HEK293T (cell line): ENCODE data around the gene CHAF1A.

Experiments used
- CTCF ChIA-PET: fragments of 350-600 bp; formaldehyde crosslinking; extraction: SDS; loops from one replicate; lab custom pipeline; 2021; ENCODE audit warnings: antibody characterized with exemption, inconsistent platforms; lab: Yijun Ruan, JAX
- POLR2A ChIA-PET: fragments of 350-600 bp; formaldehyde crosslinking; extraction: SDS; loops from one replicate; lab custom pipeline; 2020; ENCODE audit warnings: antibody characterized with exemption, inconsistent platforms; lab: Yijun Ruan, JAX
- DNase-seq: peaks from one replicate; pipeline ENCODE4 v3.0.0; 2012; ENCODE audit warnings: mixed read lengths; ENCODE audit errors: extremely low spot score
- ARNT ChIP-seq: fragments of 450-650 bp; IDR thresholded peaks from 2 replicates; pipeline ENCODE4 v1.6.1; 2017; ENCODE audit warnings: mild to moderate bottlenecking
- BHLHE40 ChIP-seq: fragments of 450-650 bp; IDR thresholded peaks from 2 replicates; pipeline ENCODE4 v1.6.1; 2016; ENCODE audit warnings: mild to moderate bottlenecking, moderate library complexity, borderline replicate concordance
- CTBP1 ChIP-seq: fragments of 450-650 bp; IDR thresholded peaks from 2 replicates; pipeline ENCODE4 v1.6.1; 2016; ENCODE audit warnings: borderline replicate concordance
- ELF4 ChIP-seq: fragments of 450-650 bp; IDR thresholded peaks from 2 replicates; pipeline ENCODE4 v1.6.1; 2017; ENCODE audit warnings: antibody characterized with exemption
- FOXA1 ChIP-seq: fragments of 450-650 bp; IDR thresholded peaks from 2 replicates; pipeline ENCODE4 v1.6.1; 2016; ENCODE audit warnings: mild to moderate bottlenecking
- FOXK2 ChIP-seq: fragments of 450-650 bp; IDR thresholded peaks from 2 replicates; pipeline ENCODE4 v1.6.1; 2016; ENCODE audit warnings: mild to moderate bottlenecking
- FOXM1 ChIP-seq: fragments of 450-650 bp; IDR thresholded peaks from 2 replicates; pipeline ENCODE4 v1.6.1; 2017; ENCODE audit warnings: mild to moderate bottlenecking, borderline replicate concordance
- HDGF ChIP-seq: fragments of 450-650 bp; IDR thresholded peaks from 2 replicates; pipeline ENCODE4 v1.6.1; 2017; ENCODE audit warnings: antibody characterized with exemption, borderline replicate concordance
- L3MBTL2 ChIP-seq: fragments of 450-650 bp; conservative IDR thresholded peaks from 2 replicates; pipeline ENCODE4 v1.6.1; 2016; ENCODE audit warnings: mild to moderate bottlenecking
- LEF1 ChIP-seq: fragments of 450-650 bp; IDR thresholded peaks from 2 replicates; pipeline ENCODE4 v1.6.1; 2017; ENCODE audit warnings: mild to moderate bottlenecking, borderline replicate concordance
- NFRKB ChIP-seq: fragments of 450-650 bp; IDR thresholded peaks from 2 replicates; pipeline ENCODE4 v1.6.1; 2016; ENCODE audit warnings: mild to moderate bottlenecking, moderate library complexity
- SP1 ChIP-seq: fragments of 450-650 bp; IDR thresholded peaks from 2 replicates; pipeline ENCODE4 v1.6.1; 2017
- SUZ12 ChIP-seq: fragments of 450-650 bp; IDR thresholded peaks from 2 replicates; pipeline ENCODE4 v1.6.1; 2016; ENCODE audit warnings: mild to moderate bottlenecking
- TARDBP ChIP-seq: fragments of 450-650 bp; IDR thresholded peaks from 2 replicates; pipeline ENCODE4 v1.6.1; 2016
- ZNF384 ChIP-seq: fragments of 450-650 bp; IDR thresholded peaks from 2 replicates; pipeline ENCODE4 v1.6.1; 2016
- TF ChIP-seq, protein P1 (sequence below): fragments of 450-650 bp; IDR thresholded peaks from 2 replicates; pipeline ENCODE4 v1.6.1; 2016

Gene CHAF1A

GRCh38 chr19:4487572-4487971, 85.1 kb downstream of the CHAF1A start:
- TF ChIP-seq ARNT (no peak), ELF4 (no peak), FOXM1 (no peak), SUZ12 (no peak), CTBP1 (no peak), BHLHE40 (no peak), SP1 (no peak), TARDBP (no peak), L3MBTL2 (no peak), LEF1 (no peak), FOXK2 (no peak), HDGF (no peak), NFRKB (no peak), FOXA1 (no peak), ZNF384 (no peak)
- TF ChIP-seq, protein P1, sequence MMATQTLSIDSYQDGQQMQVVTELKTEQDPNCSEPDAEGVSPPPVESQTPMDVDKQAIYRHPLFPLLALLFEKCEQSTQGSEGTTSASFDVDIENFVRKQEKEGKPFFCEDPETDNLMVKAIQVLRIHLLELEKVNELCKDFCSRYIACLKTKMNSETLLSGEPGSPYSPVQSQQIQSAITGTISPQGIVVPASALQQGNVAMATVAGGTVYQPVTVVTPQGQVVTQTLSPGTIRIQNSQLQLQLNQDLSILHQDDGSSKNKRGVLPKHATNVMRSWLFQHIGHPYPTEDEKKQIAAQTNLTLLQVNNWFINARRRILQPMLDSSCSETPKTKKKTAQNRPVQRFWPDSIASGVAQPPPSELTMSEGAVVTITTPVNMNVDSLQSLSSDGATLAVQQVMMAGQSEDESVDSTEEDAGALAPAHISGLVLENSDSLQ: no peak
- POLR2A ChIA-PET: no interaction called here
- CTCF ChIA-PET: no interaction called here

GRCh38 chr19:4488496-4488895, 86.1 kb downstream of the CHAF1A start:
- DNase-seq: no peak
- ChIA-PET CTCF (interaction anchor here (0.6 kb wide), 1 partner anchor 39 kb away, joined by 3 read pairs; no protein-coding TSS in a partner anchor), POLR2A (no interaction called here)
- TF ChIP-seq SUZ12 (no peak), BHLHE40 (no peak)

More at GRCh38 chr19:4487572-4487971, 85.1 kb downstream of the CHAF1A start:
- no peak for DNase-seq

DNA sequence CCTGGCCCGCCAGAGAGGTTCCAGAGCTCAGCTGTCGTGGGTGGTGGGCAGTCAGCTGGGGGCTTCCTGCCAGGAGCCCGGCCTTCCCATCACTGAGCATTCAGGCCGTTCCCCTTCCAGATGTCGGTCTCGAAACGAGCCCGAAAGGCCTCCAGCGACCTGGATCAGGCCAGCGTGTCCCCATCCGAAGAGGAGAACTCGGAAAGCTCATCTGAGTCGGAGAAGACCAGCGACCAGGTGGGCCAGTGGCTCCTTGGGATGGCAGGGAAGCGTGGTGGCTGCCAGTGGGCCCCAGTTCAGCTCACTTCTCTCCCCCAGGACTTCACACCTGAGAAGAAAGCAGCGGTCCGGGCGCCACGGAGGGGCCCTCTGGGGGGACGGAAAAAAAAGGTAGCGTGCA, 89.0 kb downstream of the CHAF1A start:
- TF ChIP-seq ZNF384: no peak
- TF ChIP-seq SUZ12: no peak
- no peak for TF ChIP-seq BHLHE40
- no peak for TF ChIP-seq FOXM1
- no peak for TF ChIP-seq CTBP1
- no peak for TF ChIP-seq SP1
- no peak for TF ChIP-seq L3MBTL2
- TF ChIP-seq, protein P1: no peak
- TF ChIP-seq FOXA1: no peak
- POLR2A ChIA-PET: no interaction called here
- CTCF ChIA-PET: no interaction called here
- no peak for DNase-seq

DNA sequence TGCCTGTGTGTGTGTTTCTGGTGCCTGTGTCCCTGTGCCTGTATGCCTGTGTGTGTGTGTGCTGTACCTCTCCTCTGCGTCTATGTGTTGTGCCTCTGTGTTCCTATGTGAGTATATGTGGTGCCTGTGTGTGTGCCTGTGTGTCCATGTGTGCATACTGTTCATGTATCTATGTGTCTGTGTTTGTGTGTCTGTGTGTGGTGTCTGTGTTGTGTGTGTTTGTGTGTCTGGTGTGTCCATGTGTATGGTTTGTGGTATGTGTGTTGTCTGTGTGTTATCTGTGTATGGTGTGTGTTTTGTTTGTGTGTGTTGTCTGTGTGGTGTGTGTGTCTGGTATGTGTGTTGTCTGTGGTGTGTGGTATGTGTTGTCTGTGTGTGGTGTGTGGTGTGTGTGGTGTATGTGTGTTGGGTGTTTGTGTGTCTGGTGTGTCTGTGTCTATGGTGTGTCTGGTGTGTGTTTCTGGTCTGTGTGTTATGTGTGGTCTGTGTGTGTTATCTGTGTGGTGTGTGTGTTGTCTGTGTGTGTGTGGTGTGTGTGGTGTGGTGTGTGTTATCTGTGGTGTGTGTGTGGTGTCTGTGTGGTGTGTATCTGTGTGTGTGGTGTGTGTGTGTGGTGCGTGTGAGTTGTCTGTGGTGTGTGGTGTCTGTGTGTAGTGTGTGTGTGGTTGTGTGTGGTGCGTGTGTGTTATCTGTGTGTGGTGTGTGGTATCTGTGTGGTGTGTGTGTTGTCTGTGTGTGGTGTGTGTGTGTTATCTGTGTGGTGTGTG, 90.1 kb downstream of the CHAF1A start:
- ChIA-PET CTCF (no interaction called here), POLR2A (no interaction called here)
- TF ChIP-seq TARDBP (peak; percentile 72; the same call in 1 of the 2 replicates), SUZ12 (no peak)
- no peak for DNase-seq
